Stromal cell of bone marrow (primary cell): ENCODE data around the gene DIS3L2.
A peak's percentile ranks its signal among the peaks of the same experiment; 100 is the strongest.
"Not testable (repeated sequence)": the region's sequence is repeated elsewhere in the genome, so short reads cannot be mapped to it uniquely, and the experiment has no call there.

Source experiments
- DNase-seq: peaks from one replicate; pipeline ENCODE4 v3.0.0-alpha.2; 2012; ENCODE audit warnings: low read depth

DIS3L2 gene

GRCh38 chr2:232348936-232349335, 387.4 kb downstream of the DIS3L2 start:
- no peak for DNase-seq

DNA sequence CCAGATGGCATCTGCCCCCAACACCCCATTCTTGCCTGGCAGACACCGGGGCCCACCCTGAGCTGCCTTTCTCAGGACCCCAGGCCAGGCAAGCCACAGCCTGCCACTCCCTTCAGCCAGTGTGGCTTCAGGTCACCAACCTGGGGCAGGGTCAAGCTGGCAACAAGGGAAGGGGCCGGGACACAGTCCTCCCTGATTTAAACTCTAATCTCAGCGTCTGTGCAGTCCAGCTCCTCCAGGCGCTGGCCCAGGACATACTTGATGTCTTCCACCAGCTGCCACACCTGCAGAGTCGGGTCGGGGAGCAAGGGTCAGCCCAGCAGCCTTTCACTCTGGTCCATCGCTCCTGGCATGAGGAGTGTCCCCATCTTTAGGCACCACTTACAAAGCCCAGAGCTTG, 388.0 kb downstream of the DIS3L2 start:
- no peak for DNase-seq

DNA sequence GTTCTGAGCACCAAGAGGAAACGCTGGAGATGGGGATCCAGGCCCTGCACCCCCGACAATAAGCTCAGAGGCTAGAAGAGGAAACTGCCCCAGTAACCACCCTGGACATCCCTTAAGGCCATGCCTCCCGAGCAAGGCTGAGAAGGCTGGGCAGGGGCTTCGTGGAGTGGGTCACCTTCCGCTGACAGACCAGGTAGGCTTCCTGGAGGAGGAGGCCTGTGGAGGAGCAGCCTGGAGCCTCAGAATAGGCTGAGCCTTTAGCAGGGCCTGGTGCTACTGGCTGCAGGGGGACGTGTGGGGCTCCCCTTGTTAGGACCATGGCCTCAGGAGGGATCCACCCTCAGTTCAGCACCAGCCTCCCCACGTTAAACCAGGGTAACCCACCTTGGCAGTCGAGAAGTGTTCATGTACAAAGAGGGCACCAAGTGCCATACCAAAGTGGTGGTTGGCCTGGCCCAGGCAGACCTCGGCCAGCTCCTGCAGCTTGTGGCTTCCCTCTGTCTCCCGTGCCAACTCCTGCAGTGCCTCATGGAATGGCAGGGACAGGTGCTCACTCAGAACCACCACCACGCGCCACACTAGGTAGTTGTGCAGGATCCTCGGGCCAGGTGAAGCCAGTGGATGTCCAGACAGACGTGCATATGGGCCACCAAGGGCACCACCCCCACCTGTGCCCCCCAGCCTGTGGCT, 388.6 kb downstream of the DIS3L2 start:
- no peak for DNase-seq

DNA sequence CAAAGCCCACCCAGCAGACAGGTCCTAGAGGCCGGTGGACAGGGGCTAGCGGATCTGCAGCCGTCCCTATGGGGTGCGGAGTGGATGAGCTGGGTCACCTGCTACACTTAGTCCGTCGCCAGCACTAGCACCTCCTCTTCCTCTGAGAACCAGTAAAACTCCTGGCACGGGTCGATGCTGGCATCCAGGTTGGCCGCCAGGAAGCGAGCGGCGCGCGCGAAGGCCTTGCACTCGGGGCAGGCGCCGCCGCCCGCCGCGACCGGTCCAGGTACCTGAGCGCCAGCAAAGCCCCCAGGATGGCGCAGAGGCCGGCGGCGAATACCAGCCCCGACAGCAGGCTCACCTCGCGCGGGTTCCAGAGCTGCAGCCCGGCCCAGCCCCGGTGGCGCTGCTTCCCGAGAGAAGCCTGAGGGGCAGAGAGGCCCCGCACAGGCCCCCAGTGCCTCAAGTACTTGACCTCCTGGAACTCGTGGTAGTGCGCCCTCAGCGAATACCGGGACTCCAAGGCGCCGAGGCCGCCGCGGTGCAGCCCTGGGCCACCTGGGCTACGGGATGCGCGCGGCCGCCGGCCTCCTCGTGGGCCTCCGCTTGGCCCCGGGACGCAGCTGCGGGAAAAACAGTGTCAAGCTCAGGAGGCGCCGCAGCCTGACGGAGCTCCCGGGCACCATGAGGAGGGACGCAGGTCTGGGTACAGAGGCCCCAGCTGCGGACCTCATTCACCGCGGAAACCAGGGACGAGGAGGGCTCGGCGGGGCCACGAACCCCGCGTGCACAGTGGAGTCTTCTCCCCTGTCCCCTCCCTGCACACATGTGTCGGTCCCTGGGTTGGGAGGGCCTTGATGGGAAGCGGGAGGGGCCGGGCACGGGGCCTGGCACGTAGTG, 389.5 kb downstream of the DIS3L2 start:
- no peak for DNase-seq

- DNase-seq = no peak
Measured at GRCh38 chr2:232351686-232352510, 390.4 kb downstream of the DIS3L2 start.

DNA sequence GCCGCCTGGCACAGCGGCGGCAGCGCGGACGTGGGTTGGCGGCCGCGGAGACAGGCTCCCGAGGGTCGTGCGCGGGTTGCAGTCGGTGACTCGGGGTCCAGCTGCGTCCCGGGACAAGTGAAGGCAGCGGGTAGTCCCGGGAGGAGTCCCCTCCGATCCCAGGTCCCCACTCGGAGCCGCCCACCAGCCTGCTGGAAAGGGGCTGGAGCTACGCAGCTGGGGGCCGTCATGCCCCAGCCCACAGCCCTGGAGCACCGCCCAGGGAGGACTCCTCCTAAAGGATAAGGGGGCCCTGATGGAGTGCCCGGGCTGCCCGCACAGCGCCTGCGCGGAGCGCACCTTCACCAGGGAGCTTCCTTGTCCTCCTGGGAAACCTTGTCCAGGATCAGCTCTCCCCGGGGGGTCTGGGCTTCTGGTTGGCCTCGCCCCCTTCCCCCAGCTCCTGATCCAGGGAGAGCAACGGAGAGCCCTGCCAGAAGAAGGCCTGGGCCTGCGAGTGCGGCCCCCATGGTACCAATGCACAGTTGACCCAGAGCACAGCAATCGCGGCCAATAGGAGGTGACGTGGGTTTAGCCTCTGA, 391.1 kb downstream of the DIS3L2 start:
- no peak for DNase-seq

- no peak for DNase-seq
Measured at GRCh38 chr2:232353096-232353495, 391.6 kb downstream of the DIS3L2 start.

- no peak for DNase-seq
Measured at GRCh38 chr2:232353660-232354059, 392.1 kb downstream of the DIS3L2 start.

GRCh38 chr2:232354069-232354468, 392.6 kb downstream of the DIS3L2 start:
- DNase-seq = no peak

DNA sequence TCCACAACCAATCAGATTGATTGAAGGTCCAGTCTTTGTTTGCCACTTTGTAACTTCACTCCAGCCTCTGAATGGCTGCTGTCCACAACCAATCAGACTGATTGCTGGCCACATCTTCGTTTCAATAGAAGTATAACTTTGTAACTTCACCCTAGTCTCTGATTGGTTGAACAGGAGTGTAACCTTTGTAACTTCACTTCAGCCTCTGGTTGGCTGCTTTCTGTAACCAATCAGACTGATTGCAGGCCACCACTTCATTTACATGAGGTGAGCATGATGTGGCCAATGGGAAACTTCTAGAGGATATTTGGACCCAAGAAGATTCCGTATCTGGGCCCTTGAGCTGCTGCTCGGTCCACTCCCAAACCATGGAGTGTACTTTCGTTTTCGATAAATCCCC, 400.1 kb downstream of the DIS3L2 start:
- DNase-seq = no peak

- DNase-seq = no peak
Measured at GRCh38 chr2:232362174-232362900, 400.8 kb downstream of the DIS3L2 start.

DNA sequence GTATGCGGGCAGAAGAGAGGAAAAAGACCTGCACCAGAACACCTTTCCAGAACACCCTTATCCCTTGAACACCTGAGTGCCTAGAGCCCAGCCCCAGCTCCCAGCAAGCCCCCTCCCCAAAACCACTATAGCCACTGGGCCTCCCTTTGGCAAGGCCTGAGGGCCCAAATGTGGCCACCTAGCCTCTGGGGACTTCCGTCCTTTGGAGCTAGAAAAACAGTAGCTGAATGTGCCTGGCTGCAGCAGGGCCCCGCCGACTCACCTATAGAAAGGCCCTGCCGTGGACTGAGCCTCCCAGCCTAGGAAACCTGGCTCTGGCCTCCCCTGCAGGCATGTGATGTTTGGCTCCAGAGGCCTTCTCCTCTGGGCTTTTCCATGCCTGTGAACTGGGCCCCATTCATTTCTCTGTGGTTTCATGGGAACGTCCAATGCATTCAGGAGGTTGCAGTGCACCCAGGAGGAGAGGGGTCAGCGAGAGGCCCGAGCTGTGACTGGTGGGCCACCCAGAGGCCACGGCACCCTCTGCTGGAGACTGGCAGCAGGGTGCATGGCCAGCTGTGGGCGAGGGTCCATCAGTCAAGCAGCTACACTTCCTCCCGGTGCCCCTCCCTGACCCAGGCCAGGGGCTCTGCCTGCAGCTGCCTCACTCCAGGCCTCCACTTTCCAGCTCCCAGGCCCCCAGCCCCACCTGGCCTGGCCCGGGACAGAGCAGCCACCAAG, 401.7 kb downstream of the DIS3L2 start:
- DNase-seq = not testable (repeated sequence)

DNA sequence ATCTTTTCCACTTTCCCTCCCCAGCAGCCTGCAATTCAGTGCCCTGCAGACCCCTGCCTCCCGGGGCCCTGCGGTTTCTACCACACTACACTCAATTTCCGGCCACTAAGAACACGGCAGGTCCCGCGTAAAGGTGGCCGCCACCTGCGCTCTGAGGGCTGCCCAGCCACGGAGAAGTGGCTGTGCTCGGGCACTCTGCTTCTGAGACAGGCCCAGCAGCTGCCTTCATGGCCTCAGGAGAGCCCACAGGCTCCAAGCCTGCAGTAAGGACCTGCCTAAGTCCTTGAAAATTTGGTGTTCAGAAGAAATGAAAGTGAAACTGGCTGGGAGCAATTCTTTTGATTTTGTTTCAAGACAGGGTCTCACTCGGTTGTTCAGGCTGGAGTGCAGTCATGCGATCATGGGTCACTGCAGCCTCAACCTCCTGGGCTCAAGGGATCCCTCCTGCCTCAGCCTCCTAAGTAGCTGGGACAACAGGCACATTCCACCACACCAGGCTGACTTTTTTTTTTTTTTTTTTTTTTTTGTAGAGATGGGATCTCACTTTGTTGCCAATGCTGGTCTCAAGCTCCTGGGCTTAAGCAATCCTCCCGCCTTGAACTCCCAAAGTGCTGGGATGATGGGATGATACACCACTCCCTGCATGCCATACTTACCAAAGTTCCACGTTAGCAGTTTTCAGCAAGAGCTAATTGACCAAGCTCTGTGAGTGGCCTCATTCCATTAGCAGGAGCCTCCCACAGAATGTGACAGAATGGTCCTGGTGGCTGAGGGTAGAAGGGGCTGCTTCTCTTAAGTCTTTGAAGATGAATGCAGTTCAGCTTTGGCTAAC, 402.5 kb downstream of the DIS3L2 start:
- peak; percentile 21 for DNase-seq

GRCh38 chr2:232364806-232365594, 403.5 kb downstream of the DIS3L2 start:
- not testable (repeated sequence) for DNase-seq

- DNase-seq = no peak
Measured at GRCh38 chr2:232365621-232366321, 404.3 kb downstream of the DIS3L2 start.

DNA sequence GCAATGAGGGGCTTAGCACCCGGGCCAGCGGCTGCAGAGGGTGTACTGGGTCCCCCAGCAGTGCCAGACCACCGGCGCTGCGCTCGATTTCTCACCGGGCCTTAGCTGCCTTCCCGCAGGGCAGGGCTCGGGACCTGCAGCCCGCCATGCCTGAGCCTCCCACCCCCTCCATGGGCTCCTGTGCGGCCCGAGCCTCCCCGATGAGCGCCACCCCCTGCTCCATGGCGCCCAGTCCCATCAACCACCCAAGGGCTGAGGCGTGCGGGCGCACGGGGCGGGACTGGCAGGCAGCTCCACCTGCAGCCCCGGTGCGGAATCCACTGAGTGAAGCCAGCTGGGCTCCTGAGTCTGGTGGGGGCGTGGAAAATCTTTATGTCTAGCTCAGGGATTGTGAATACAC, 404.9 kb downstream of the DIS3L2 start:
- not testable (repeated sequence) for DNase-seq

GRCh38 chr2:232367016-232367415, 405.5 kb downstream of the DIS3L2 start:
- DNase-seq = no peak

DNA sequence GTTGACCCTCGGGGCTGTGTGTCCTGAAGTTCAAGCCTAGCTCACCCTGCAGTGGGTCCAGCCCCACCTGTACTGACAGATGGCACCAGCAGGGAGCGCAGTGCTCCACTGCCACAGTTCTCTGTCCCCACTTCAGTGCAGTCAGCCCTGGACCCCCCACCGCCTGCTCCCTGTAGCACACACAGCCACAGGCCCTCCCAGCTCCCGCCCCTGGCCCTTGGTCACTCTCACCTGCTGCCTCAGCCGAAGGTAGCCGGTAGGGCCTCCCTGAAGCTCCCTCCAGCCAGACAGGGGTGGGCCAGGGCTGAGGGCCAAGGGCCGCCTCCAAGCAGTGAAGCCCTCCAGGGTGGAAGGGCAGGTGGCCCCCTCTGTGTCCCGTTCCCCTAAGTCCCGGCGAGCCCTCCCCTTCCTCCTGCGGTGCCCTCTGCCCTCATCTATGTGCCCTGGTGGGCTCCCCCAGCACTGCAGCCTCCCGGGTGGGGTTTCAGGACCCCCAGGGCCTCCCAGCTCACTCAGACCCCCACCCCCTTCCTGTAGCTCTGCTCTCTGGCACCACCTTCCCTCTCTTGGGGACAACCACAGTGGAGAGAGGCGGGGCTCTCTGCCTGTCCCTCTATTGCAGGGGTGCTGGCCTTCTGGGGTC, 406.2 kb downstream of the DIS3L2 start:
- DNase-seq = no peak
